ENCODE measurements around the gene OCSTAMP. TPM values are rescaled to one million over a fixed set of nuclear protein-coding genes. Genes with fewer than 3 reads are reported as not detected.

The OCSTAMP gene
- total RNA-seq, 2 experiments from 2014 or later: not detected

Other genes starting within 250 kb of the OCSTAMP start
- gene CDH22, start 242.2 kb downstream of the OCSTAMP start, total RNA-seq: under 1 TPM in 1 of 2 experiments, not detected in 1; 0.07 TPM
- gene ELMO2, start 144.0 kb downstream of the OCSTAMP start, total RNA-seq: 10 to 100 TPM; 76.8 to 81.0 TPM
- gene ZNF334, start 37.1 kb downstream of the OCSTAMP start, total RNA-seq: 1 to 10 TPM; 1.7 to 2.1 TPM
- gene SLC13A3, start 100.8 kb upstream of the OCSTAMP start, total RNA-seq: not detected
- gene TP53RK, start 138.8 kb upstream of the OCSTAMP start, total RNA-seq: 1 to 10 TPM; 7.8 to 8.3 TPM
- gene SLC2A10, start 159.0 kb upstream of the OCSTAMP start, total RNA-seq: not detected